HCT116 (cell line): Measurements from ENCODE around the gene ZSCAN29.

Experiments
- EGR1 ChIP-seq: IDR thresholded peaks from 2 replicates; pipeline ENCODE4 v1.6.1; 2012; ENCODE audit warnings: low read depth
- EZH2 ChIP-seq: fragments of 200-600 bp; sonication (generic); IDR thresholded peaks from 2 replicates; pipeline ENCODE4 v1.6.1; 2017; ENCODE audit warnings: antibody characterized with exemption, mixed run types
- EZH2phosphoT487 ChIP-seq: fragments of 200-600 bp; IDR thresholded peaks from 2 replicates; pipeline ENCODE4 v1.6.1; 2018; ENCODE audit warnings: antibody characterized with exemption, borderline replicate concordance
- POLR2A ChIP-seq: IDR thresholded peaks from 2 replicates; pipeline ENCODE4 v1.7.0; 2011; ENCODE audit warnings: borderline replicate concordance; ENCODE audit not compliant: insufficient read depth, insufficient read length; ENCODE audit errors: extremely low read depth
- POLR2AphosphoS5 ChIP-seq: IDR thresholded peaks from 2 replicates; pipeline ENCODE4 v1.6.1; 2011; ENCODE audit warnings: mild to moderate bottlenecking, low read depth, low read length, moderate library complexity
- RAD21 ChIP-seq: IDR thresholded peaks from 2 replicates; pipeline ENCODE4 v1.6.1; 2012; ENCODE audit warnings: low read depth, mild to moderate bottlenecking
- YY1 ChIP-seq: IDR thresholded peaks from 2 replicates; pipeline ENCODE4 v1.6.1; 2011; ENCODE audit warnings: low read length, low read depth, moderate library complexity, mild to moderate bottlenecking; ENCODE audit not compliant: insufficient replicate concordance; ENCODE audit errors: extremely low read depth
- TF ChIP-seq, protein P1 (sequence below), 3 experiments: fragments of 200-600 bp in 1 of 3; sonication (generic) in 1 of 3; IDR thresholded peaks in 2 of 3; conservative IDR thresholded peaks in 1 of 3; 2 replicates each; pipeline ENCODE4 v1.5.1; 2012 to 2017; ENCODE audit warnings: low read depth in 2 of 3, low read length in 2 of 3, antibody characterized with exemption in 1 of 3, borderline replicate concordance in 1 of 3, control low read depth in 1 of 3, mild to moderate bottlenecking in 1 of 3, mixed read lengths in 1 of 3, mixed run types in 1 of 3, moderate library complexity in 1 of 3; ENCODE audit not compliant: insufficient read depth in 1 of 3

DNA sequence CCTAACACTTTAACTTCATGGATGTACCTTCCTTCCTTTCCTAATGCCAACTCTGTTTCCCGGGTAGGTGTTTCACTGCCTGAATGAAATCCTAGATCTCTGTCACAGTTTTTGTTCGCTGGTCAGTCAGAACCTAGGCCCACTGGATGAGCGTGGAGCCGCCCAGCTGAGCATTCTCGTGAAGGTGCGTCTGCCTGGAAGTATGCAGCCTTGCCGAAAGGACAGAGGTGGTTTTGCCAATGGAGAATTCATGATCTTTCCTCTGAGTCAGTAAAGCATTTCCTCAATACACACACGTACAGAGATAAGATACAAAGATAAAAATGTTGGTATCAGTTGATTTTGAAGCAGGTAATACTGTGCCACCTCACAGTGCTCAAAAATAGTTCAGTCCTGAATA is 32.8 kb upstream of the ZSCAN29 start:
- no peak for TF ChIP-seq POLR2A
- TF ChIP-seq, protein P1, sequence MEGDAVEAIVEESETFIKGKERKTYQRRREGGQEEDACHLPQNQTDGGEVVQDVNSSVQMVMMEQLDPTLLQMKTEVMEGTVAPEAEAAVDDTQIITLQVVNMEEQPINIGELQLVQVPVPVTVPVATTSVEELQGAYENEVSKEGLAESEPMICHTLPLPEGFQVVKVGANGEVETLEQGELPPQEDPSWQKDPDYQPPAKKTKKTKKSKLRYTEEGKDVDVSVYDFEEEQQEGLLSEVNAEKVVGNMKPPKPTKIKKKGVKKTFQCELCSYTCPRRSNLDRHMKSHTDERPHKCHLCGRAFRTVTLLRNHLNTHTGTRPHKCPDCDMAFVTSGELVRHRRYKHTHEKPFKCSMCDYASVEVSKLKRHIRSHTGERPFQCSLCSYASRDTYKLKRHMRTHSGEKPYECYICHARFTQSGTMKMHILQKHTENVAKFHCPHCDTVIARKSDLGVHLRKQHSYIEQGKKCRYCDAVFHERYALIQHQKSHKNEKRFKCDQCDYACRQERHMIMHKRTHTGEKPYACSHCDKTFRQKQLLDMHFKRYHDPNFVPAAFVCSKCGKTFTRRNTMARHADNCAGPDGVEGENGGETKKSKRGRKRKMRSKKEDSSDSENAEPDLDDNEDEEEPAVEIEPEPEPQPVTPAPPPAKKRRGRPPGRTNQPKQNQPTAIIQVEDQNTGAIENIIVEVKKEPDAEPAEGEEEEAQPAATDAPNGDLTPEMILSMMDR (IDR thresholded peaks at IDR 0.05 in 2 of 3, conservative IDR thresholded peaks at IDR 0.05 in 1 of 3; ENCODE audit: borderline replicate concordance in 1 of 3, insufficient read depth in 1 of 3, low read depth in 2 of 3, low read length in 2 of 3), result no peak
- TF ChIP-seq RAD21, result no peak
- no peak for TF ChIP-seq EZH2phosphoT487
- TF ChIP-seq YY1, result no peak
- TF ChIP-seq EZH2, result no peak
- no peak for TF ChIP-seq POLR2AphosphoS5
- no peak for TF ChIP-seq EGR1
